WTC11 (cell line): ENCODE data around the gene NCSTN. TPM values are rescaled to one million over a fixed set of nuclear protein-coding genes. Genes with fewer than 3 reads are reported as not detected.
A peak's percentile ranks its signal among the peaks of the same experiment; 100 is the strongest.

Source experiments
- ATAC-seq: fragments of 200-7000 bp; cut with Tn5 transposase; 2 replicates; pipeline ENCODE4 v1.10.0; 2021; ENCODE audit warnings: mild to moderate bottlenecking, moderate library complexity
- CTCF ChIA-PET: fragments of 300-600 bp; sonication (Branson Sonifier 250); formaldehyde crosslinking; loops from one replicate; lab custom pipeline; 2021; ENCODE audit warnings: antibody characterized with exemption; lab: Charles Lee
- POLR2A ChIA-PET: fragments of 350-600 bp; sonication (Branson Sonifier 250); formaldehyde crosslinking; loops from one replicate; lab custom pipeline; 2021; ENCODE audit warnings: antibody characterized with exemption; lab: Charles Lee
- DNase-seq: peaks from one replicate; pipeline ENCODE4 v3.0.0; 2021; ENCODE audit warnings: low spot score
- H3K27ac Mint-ChIP-seq: 2 replicates; pipeline ENCODE4 v1.8.0; 2021; ENCODE audit warnings: mixed read lengths
- H3K27me3 Mint-ChIP-seq: 2 replicates; pipeline ENCODE4 v1.8.0; 2021; ENCODE audit warnings: low read depth, mild to moderate bottlenecking, moderate library complexity, mixed read lengths
- H3K36me3 Mint-ChIP-seq: 2 replicates; pipeline ENCODE4 v1.8.0; 2021; ENCODE audit warnings: mixed read lengths
- H3K4me1 Mint-ChIP-seq: 2 replicates; pipeline ENCODE4 v1.8.0; 2022; ENCODE audit warnings: mixed read lengths
- H3K4me3 Mint-ChIP-seq: 2 replicates; pipeline ENCODE4 v1.8.0; 2021; ENCODE audit warnings: mild to moderate bottlenecking, moderate library complexity, mixed read lengths
- H3K9me3 Mint-ChIP-seq: 2 replicates; pipeline ENCODE4 v1.8.0; 2021; ENCODE audit warnings: mixed read lengths
- ATF1 ChIP-seq: sonication (generic); formaldehyde crosslinking; IDR thresholded peaks from 2 replicates; pipeline ENCODE4 v1.8.1; 2023; ENCODE audit warnings: mild to moderate bottlenecking, moderate library complexity, missing genetic modification reagents
- CBFB ChIP-seq: sonication (generic); formaldehyde crosslinking; IDR thresholded peaks from 2 replicates; pipeline ENCODE4 v1.8.1; 2022; ENCODE audit warnings: mild to moderate bottlenecking, low read depth, missing genetic modification reagents
- CREB1 ChIP-seq: sonication (generic); formaldehyde crosslinking; IDR thresholded peaks from 2 replicates; pipeline ENCODE4 v1.8.0; 2023; ENCODE audit warnings: mild to moderate bottlenecking, missing genetic modification reagents
- EMX1 ChIP-seq: fragments of 250-450 bp; sonication (Bioruptor Pico); IDR thresholded peaks from 2 replicates; pipeline ENCODE4 v1.8.0; 2021; ENCODE audit warnings: mild to moderate bottlenecking
- FOXK1 ChIP-seq: sonication (generic); formaldehyde crosslinking; IDR thresholded peaks from 2 replicates; pipeline ENCODE4 v1.8.0; 2022; ENCODE audit warnings: mild to moderate bottlenecking, moderate library complexity, missing genetic modification reagents
- GABPB1 ChIP-seq: sonication (generic); formaldehyde crosslinking; IDR thresholded peaks from 2 replicates; pipeline ENCODE4 v1.8.1; 2023; ENCODE audit warnings: mild to moderate bottlenecking, missing genetic modification reagents
- HMGA2 ChIP-seq: fragments of 250-450 bp; sonication (Bioruptor Pico); IDR thresholded peaks from 2 replicates; pipeline ENCODE4 v1.4.0; 2021; ENCODE audit warnings: mild to moderate bottlenecking, moderate library complexity
- JAZF1 ChIP-seq: fragments of 250-450 bp; sonication (Bioruptor Pico); IDR thresholded peaks from 2 replicates; pipeline ENCODE4 v1.9.0; 2021; ENCODE audit warnings: moderate library complexity, mild to moderate bottlenecking, inconsistent platforms
- TEAD1 ChIP-seq: sonication (generic); formaldehyde crosslinking; IDR thresholded peaks from 2 replicates; pipeline ENCODE4 v1.8.0; 2022; ENCODE audit warnings: mild to moderate bottlenecking, missing genetic modification reagents
- ZNF263 ChIP-seq: sonication (generic); formaldehyde crosslinking; IDR thresholded peaks from 2 replicates; pipeline ENCODE4 v1.8.1; 2022; ENCODE audit warnings: low read depth, mild to moderate bottlenecking, moderate library complexity, missing genetic modification reagents
- total RNA-seq: library from RNA; stranded (reverse); gene quantifications from 3 replicates; pipeline ENCODE4 v1.2.3, GENCODE V29; 2021
- TF ChIP-seq, protein P1 (sequence below): sonication (generic); formaldehyde crosslinking; IDR thresholded peaks from 2 replicates; pipeline ENCODE4 v1.8.0; 2022; ENCODE audit warnings: mild to moderate bottlenecking, missing genetic modification reagents
- TF ChIP-seq, protein P2 (sequence below): sonication (generic); formaldehyde crosslinking; IDR thresholded peaks from 2 replicates; pipeline ENCODE4 v1.8.1; 2022; ENCODE audit warnings: low read depth, mild to moderate bottlenecking, moderate library complexity, missing genetic modification reagents, borderline replicate concordance
- TF ChIP-seq, protein P3 (sequence below): sonication (generic); formaldehyde crosslinking; IDR thresholded peaks from 2 replicates; pipeline ENCODE4 v1.8.0; 2022; ENCODE audit warnings: mild to moderate bottlenecking, missing genetic modification reagents
- TF ChIP-seq, protein P4 (sequence below): sonication (generic); formaldehyde crosslinking; IDR thresholded peaks from 2 replicates; pipeline ENCODE4 v1.8.0; 2023; ENCODE audit warnings: missing genetic modification reagents, mild to moderate bottlenecking, borderline replicate concordance

The NCSTN gene
- total RNA-seq, 1 experiment from 2014 or later, result 72.7 TPM

DNA sequence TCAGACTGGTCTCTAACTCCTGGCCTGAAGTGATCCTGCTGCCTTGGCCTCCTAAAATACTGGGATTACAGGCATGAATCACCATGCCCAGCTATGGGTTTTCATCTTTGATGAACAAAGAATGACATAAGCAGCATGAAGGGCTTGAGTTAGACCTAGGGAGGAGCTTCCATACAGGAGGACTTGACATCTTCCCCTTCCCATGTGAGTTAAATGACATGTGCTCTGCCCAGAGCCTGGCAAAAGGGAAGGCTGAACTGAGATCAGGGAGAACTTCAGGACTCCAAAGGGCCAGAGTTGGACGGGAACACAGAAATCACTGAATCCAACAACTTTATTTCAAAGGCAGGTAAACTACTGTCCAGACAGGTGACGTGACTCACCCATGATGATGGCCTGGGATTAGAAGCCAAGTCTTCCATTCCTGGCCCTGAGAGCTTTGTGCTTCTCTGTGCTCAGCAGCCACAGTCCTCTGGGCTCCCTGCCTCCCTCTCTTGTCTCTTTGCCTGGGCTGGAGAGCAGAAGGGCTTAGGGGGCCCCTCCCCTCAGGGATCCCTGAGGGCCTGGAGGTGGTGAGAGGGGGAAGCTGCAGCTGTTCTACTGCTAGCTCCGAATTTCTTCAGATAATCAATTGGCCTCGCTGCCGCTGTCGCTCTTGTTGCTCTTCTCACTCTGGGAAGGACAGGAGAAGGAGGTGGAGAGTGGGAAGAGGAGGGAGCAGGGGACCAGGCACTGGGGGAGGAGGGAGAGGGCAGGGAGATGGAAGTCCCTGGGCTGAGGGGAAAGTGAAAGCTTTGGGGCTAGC lies 31.3 kb downstream of the NCSTN start:
- CTCF ChIA-PET, result interaction anchor here (0.7 to 8.3 kb wide), 16 partner anchors 11 to 289 kb away, joined by 3 to 199 read pairs (median 14); partner anchors contain the start of genes COPA, NCSTN, NHLH1 and VANGL2
- no peaks in the 10 kb centered on the region for H3K27me3 Mint-ChIP-seq
- no peaks in the 10 kb centered on the region for H3K36me3 Mint-ChIP-seq
- POLR2A ChIA-PET, result interaction anchor here (0.5 to 3.0 kb wide), 8 partner anchors 8 to 67 kb away, joined by 3 to 14 read pairs (median 4); partner anchors contain the start of gene NHLH1
- DNase-seq, result peak; percentile 50
- peak; percentile 43 for ATAC-seq
- H3K9me3 Mint-ChIP-seq, result no peaks in the 10 kb centered on the region
- peaks cover 40% of the 10 kb centered on the region for H3K4me1 Mint-ChIP-seq
- peak overlapping the region; percentile 48 for H3K4me3 Mint-ChIP-seq
- H3K27ac Mint-ChIP-seq, result no peak overlapping the region
- no peak for TF ChIP-seq GABPB1
- TF ChIP-seq ZNF263 (CRISPR knock-in tag), result peak; percentile 72; the same call in 1 of the 2 replicates
- TF ChIP-seq, protein P1, sequence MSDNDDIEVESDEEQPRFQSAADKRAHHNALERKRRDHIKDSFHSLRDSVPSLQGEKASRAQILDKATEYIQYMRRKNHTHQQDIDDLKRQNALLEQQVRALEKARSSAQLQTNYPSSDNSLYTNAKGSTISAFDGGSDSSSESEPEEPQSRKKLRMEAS, result peak; percentile 7; the same call in 1 of the 2 replicates

DNA sequence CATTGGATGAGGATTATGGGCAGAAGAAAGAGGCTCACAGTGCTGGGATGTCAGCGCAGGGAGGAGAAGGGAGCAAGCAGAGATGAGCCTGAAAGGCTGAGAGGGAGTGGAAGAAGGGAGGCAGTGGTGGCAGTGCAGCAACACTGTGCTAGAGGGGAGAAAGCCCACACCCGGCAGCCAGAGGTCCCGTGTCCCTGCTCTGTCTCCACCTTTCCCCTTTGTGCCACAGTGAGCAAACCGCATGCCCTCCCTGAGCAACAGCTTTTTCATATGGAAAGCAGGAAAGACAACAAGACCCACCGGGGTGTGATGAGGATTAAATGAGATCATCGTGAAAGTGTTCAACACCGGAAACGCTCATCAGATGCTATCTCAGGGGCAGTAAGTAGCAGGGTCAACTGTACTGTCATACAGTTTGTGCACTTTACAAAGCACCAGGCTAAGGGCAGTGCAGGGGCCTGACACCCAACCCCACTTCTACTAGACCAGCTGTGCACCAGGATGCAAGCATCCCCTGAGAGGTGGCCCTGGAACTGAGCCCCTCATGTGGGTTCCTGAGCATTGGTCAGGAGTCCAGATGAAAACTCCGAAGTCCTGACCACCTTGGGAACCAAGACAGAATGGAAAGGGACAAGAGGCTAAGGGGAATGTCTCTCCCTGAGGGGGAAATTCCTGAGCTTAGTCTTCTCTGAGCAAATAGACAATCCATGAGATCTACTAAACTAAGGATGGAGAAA lies 32.8 kb downstream of the NCSTN start:
- ChIA-PET POLR2A (interaction anchor here (0.7 to 3.0 kb wide), 5 partner anchors 12 to 25 kb away, joined by 3 to 14 read pairs (median 5); partner anchors contain the start of gene VANGL2), CTCF (interaction anchor here (0.6 to 8.3 kb wide), 37 partner anchors 12 to 290 kb away, joined by 3 to 199 read pairs (median 5); partner anchors contain the start of genes DCAF8, NHLH1 and VANGL2)
- ATAC-seq (peak; percentile 55), DNase-seq (peak; percentile 37)
- TF ChIP-seq, protein P2, sequence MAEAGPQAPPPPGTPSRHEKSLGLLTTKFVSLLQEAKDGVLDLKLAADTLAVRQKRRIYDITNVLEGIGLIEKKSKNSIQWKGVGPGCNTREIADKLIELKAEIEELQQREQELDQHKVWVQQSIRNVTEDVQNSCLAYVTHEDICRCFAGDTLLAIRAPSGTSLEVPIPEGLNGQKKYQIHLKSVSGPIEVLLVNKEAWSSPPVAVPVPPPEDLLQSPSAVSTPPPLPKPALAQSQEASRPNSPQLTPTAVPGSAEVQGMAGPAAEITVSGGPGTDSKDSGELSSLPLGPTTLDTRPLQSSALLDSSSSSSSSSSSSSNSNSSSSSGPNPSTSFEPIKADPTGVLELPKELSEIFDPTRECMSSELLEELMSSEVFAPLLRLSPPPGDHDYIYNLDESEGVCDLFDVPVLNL (CRISPR knock-in tag), result no peak
- TF ChIP-seq CREB1 (CRISPR knock-in tag), result no peak
- TF ChIP-seq JAZF1 (CRISPR knock-in tag), result no peak
- TF ChIP-seq TEAD1 (CRISPR knock-in tag), result 0 out of 2 replicates have a peak, but pooled peaks have one; percentile 33
- TF ChIP-seq EMX1 (CRISPR knock-in tag), result no peak
- TF ChIP-seq HMGA2 (CRISPR knock-in tag), result no peak
- TF ChIP-seq, protein P3, sequence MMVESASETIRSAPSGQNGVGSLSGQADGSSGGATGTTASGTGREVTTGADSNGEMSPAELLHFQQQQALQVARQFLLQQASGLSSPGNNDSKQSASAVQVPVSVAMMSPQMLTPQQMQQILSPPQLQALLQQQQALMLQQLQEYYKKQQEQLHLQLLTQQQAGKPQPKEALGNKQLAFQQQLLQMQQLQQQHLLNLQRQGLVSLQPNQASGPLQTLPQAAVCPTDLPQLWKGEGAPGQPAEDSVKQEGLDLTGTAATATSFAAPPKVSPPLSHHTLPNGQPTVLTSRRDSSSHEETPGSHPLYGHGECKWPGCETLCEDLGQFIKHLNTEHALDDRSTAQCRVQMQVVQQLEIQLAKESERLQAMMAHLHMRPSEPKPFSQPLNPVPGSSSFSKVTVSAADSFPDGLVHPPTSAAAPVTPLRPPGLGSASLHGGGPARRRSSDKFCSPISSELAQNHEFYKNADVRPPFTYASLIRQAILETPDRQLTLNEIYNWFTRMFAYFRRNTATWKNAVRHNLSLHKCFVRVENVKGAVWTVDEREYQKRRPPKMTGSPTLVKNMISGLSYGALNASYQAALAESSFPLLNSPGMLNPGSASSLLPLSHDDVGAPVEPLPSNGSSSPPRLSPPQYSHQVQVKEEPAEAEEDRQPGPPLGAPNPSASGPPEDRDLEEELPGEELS (CRISPR knock-in tag), result peak; percentile 60; the same call in 1 of the 2 replicates
- TF ChIP-seq ATF1 (CRISPR knock-in tag), result no peak
- 0 out of 2 replicates have a peak, but pooled peaks have one; percentile 16 for TF ChIP-seq FOXK1 (CRISPR knock-in tag)
- TF ChIP-seq, protein P1, result peak; percentile 62
- peak; percentile 47; the same call in 1 of the 2 replicates for TF ChIP-seq CBFB (CRISPR knock-in tag)
- TF ChIP-seq, protein P4, sequence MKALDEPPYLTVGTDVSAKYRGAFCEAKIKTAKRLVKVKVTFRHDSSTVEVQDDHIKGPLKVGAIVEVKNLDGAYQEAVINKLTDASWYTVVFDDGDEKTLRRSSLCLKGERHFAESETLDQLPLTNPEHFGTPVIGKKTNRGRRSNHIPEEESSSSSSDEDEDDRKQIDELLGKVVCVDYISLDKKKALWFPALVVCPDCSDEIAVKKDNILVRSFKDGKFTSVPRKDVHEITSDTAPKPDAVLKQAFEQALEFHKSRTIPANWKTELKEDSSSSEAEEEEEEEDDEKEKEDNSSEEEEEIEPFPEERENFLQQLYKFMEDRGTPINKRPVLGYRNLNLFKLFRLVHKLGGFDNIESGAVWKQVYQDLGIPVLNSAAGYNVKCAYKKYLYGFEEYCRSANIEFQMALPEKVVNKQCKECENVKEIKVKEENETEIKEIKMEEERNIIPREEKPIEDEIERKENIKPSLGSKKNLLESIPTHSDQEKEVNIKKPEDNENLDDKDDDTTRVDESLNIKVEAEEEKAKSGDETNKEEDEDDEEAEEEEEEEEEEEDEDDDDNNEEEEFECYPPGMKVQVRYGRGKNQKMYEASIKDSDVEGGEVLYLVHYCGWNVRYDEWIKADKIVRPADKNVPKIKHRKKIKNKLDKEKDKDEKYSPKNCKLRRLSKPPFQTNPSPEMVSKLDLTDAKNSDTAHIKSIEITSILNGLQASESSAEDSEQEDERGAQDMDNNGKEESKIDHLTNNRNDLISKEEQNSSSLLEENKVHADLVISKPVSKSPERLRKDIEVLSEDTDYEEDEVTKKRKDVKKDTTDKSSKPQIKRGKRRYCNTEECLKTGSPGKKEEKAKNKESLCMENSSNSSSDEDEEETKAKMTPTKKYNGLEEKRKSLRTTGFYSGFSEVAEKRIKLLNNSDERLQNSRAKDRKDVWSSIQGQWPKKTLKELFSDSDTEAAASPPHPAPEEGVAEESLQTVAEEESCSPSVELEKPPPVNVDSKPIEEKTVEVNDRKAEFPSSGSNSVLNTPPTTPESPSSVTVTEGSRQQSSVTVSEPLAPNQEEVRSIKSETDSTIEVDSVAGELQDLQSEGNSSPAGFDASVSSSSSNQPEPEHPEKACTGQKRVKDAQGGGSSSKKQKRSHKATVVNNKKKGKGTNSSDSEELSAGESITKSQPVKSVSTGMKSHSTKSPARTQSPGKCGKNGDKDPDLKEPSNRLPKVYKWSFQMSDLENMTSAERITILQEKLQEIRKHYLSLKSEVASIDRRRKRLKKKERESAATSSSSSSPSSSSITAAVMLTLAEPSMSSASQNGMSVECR (CRISPR knock-in tag), result peak; percentile 53; the same call in 1 of the 2 replicates
- no peak overlapping the region; the same call in 1 of the 2 replicates for H3K27ac Mint-ChIP-seq
- peaks cover 35% of the 10 kb centered on the region for H3K4me1 Mint-ChIP-seq
- H3K4me3 Mint-ChIP-seq, result peak overlapping the region; percentile 49
- no peaks in the 10 kb centered on the region for H3K36me3 Mint-ChIP-seq
- H3K27me3 Mint-ChIP-seq, result no peaks in the 10 kb centered on the region
- H3K9me3 Mint-ChIP-seq, result no peaks in the 10 kb centered on the region
